ENCODE data around the gene BOC.

Gene BOC

GRCh38 chr3:113223475-113224281 is 12.3 kb downstream of the BOC start:
- DNase-seq (ENCODE audit: low read depth), result no peak

- no peak for DNase-seq (ENCODE audit: low read depth)
These were observed 13.9 kb downstream of the BOC start for GRCh38 chr3:113225286-113225685.

GRCh38 chr3:113226491-113226890 is 15.1 kb downstream of the BOC start:
- no peak for DNase-seq (ENCODE audit: low read depth)

GRCh38 chr3:113227146-113227545 is 15.8 kb downstream of the BOC start:
- DNase-seq (ENCODE audit: low read depth), result no peak

- DNase-seq (ENCODE audit: low read depth), result no peak
These were observed 17.3 kb downstream of the BOC start for GRCh38 chr3:113228498-113229286.

GRCh38 chr3:113231391-113231790 is 20.0 kb downstream of the BOC start:
- DNase-seq (ENCODE audit: low read depth), result no peak

- no peak for DNase-seq (ENCODE audit: low read depth)
These were observed 20.5 kb downstream of the BOC start for GRCh38 chr3:113231827-113232253.

GRCh38 chr3:113232342-113232741 is 21.0 kb downstream of the BOC start:
- DNase-seq (ENCODE audit: low read depth), result no peak

GRCh38 chr3:113233497-113233896 is 22.1 kb downstream of the BOC start:
- DNase-seq (ENCODE audit: low read depth), result no peak

GRCh38 chr3:113234028-113234427 is 22.7 kb downstream of the BOC start:
- no peak for DNase-seq (ENCODE audit: low read depth)

- no peak for DNase-seq (ENCODE audit: low read depth)
These were observed 23.4 kb downstream of the BOC start for GRCh38 chr3:113234688-113235260.

- DNase-seq (ENCODE audit: low read depth), result no peak
These were observed 27.1 kb downstream of the BOC start for GRCh38 chr3:113238503-113238902.

GRCh38 chr3:113240841-113241240 is 29.5 kb downstream of the BOC start:
- DNase-seq (ENCODE audit: low read depth), result no peak

- DNase-seq (ENCODE audit: low read depth), result no peak
These were observed 30.1 kb downstream of the BOC start for GRCh38 chr3:113241292-113242095.

GRCh38 chr3:113242096-113242581 is 30.8 kb downstream of the BOC start:
- no peak for DNase-seq (ENCODE audit: low read depth)

- no peak for DNase-seq (ENCODE audit: low read depth)
These were observed 31.7 kb downstream of the BOC start for GRCh38 chr3:113243071-113243470.

- no peak for DNase-seq (ENCODE audit: low read depth)
These were observed 32.5 kb downstream of the BOC start for GRCh38 chr3:113243846-113244245.

- DNase-seq (ENCODE audit: low read depth), result no peak
These were observed 34.4 kb downstream of the BOC start for GRCh38 chr3:113245761-113246161.

- no peak for DNase-seq (ENCODE audit: low read depth)
These were observed 35.7 kb downstream of the BOC start for GRCh38 chr3:113247068-113247467.

GRCh38 chr3:113247675-113248458 is 36.5 kb downstream of the BOC start:
- no peak for DNase-seq (ENCODE audit: low read depth)

- no peak for DNase-seq (ENCODE audit: low read depth)
These were observed 37.8 kb downstream of the BOC start for GRCh38 chr3:113249111-113249510.

Measured in T-helper 22 cell (primary cell).